ENCODE measurements around the gene CLDN9.
"Not testable (repeated sequence)": the region's sequence is repeated elsewhere in the genome, so short reads cannot be mapped to it uniquely, and the experiment has no call there.

The CLDN9 gene

DNA sequence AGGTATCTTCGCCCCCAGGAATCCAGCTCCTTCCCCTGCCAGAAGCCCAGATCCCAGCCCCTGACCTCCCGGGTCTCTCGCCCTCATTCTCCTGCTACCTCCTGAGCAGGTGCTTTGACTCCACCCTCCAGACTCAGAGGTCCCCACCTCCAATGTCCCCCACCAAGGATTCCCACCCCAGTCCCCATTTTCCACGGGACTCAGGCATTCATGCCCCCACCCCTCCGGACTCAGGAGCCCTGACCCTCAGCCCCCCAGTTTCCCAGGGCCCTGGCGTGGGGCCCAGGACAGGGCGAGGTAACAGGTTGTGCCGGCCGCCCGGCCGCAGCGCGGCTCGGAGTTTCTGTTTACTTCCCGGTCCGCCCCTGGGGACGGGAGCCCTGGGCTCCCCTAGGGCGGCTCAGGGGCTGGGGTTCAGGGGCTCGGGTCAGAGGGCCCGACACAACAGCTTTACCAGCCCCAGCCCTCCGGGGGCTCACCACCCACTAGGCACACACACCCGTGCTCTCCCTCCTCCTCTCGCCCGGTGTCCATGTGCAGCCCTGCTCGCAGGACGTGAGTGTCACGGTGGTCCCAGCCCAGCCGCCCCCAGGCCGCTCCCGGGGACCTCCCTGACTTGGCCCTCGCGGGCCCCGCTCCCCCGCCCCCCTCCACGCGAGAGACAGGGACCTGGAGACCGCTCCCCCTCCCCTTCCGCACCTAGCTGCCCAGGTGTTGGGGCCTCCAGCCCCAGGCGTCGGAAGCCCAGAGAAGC is 23.4 kb downstream of the CLDN9 start:
- DNase-seq, result no peak

DNA sequence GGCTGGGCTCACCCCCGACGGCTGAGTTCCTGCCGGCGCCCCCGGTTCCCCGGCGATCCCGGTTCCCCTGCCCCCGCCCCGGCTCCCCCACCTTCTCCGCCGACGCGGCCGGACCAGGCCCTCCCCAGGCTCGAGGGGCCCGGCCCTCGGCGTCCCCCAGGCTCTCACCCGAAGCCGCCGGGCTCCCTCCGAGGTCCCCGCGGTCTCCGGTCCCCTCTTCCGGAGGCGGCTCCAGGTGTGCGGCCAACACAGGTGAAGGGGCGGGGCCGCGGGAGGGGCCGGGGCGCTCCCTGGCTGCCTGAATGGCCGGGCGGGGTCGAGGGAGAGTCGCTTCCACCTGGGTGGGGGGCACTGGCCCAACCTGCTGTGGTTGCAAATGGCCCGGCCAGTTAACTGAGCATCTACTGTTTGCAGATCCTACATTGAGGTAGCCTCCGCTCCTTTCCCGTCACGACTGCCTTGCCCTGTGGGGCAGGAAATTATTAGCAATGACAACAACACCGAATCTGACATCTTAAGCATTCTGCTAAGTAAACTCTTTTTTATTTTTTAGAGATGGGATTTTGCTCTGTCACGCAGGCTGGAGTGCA is 24.1 kb downstream of the CLDN9 start, which contains the start of gene BICDL2:
Gene BICDL2 (minus strand): TSS at position 219 of the 590 bp plus-strand sequence. CDS start 1,448 bp downstream, outside the sequence.
- no peak for DNase-seq

DNA sequence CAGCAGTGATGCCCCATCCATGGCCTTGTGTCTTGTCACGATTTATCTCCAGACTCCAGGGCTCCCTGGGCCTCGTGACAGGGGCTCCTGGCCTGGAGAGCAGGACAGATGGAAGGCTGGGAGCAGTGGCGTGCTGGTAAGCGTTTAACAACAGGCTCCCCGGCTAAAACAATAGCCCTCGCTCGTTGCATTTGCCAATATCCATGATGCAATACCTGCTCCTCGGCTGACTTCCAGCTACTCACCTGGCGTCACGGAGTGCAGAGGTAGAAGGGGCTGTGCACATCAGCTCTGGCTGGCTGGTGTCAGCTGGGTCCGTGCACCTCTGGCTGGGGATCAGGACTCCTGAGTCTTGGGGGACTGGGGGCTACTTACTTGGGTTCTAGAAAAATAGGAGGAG is 25.5 kb downstream of the CLDN9 start:
- DNase-seq, result no peak

DNA sequence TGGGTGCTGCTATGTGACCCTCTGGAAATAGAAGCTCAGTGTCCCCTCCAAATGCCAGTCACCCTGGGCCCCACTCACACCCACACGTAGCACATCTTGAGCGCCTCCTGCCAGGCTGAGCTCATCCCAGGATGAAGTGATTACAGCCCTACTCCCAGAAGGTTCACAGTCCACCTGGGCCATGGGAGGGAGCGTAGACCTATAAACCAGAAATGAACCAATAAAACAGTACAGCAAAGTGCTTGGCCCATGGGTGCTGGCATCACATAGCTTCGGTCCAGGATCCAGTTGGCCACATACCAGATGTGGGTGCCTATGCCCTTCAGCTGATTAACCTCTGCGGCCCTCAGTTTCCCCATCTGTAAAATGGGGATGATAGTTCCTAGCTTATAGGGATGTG is 26.2 kb downstream of the CLDN9 start:
- no peak for DNase-seq

DNA sequence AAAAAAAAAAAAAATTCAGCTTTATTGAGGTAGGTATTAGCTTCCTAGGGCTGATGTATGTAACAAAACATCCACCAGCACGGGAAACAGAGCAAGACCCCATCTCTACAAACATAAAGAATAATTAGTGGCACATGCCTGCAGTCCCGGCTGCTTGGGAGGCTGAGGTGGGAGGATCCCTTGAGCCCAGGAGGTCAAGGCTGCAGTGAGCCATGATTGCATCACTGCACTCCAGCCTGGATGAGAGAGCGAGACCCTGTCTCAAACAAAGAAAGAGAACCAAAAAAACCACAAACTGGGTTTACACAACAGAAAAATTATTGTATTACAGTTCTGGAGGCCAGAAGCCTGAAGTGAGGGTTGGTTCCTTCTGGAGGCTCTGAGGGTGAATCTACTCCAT is 29.7 kb downstream of the CLDN9 start:
- DNase-seq, result no peak

DNA sequence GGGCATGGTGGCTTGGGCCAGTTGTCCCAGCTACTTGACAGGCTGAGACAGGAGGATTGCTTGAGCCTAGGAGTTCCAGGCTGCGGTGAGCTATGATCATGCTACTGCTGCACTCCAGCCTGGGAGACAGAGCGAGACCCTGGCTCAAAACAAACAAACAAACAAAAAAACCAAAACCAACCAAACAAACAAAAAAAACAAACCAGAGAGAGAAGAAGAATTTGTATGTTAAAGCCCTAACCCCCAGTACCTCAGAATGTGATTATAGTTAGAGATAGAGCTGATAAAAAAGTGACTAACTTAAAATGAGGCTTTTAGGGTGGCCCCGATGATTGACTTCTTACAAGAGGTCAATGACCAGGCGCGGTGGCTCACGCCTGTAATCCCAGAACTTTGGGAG is 32.0 kb downstream of the CLDN9 start:
- DNase-seq, result no peak

DNA sequence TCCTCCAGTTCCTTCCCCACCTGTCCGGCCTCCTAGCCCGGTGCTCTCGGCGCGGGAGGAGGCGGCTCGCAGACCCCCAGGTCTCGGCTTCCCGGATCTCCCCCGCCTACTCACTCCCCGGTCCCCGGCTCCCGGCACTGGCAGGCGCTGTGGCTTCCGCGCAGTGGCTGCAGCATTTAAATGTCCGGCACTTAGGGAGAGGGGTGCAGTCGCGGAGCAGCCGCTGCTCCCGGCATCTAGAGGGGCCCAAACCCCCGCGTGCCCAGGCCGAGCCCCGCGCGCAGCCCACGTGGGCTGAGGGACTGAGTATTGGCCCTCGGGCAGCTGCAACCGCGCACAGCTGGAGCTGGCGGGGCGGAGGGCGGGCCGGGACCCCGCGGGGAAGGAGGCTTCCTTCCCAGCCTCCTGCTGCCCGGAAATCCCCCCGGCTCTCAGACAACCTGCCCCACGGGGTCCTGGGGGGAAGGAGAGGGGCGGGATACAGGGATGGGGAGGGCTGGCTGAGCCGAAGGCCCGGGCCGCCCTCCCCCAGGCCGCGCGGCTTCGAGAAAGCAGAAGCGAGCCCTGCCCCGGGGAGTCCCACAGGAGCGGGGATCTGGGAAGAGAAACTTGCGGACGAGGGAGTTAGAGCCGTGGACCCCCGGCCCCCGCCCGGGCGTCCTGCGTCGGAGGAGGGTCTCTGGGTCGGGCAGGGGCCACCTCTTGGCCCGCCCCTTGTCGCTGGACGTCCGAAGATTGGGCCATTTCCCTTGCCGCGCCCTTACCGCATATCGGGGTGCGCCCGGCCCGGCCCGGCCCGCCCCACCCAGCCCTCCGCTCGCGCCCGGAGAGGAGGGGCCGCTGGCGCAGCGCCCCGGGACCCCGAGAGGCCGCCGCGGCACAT is 33.3 kb downstream of the CLDN9 start, which contains the start of gene MMP25:
Gene MMP25 (plus strand): TSS at position 804 of the 883 bp plus-strand sequence. CDS start 357 bp downstream, outside the sequence.
- no peak for DNase-seq

DNA sequence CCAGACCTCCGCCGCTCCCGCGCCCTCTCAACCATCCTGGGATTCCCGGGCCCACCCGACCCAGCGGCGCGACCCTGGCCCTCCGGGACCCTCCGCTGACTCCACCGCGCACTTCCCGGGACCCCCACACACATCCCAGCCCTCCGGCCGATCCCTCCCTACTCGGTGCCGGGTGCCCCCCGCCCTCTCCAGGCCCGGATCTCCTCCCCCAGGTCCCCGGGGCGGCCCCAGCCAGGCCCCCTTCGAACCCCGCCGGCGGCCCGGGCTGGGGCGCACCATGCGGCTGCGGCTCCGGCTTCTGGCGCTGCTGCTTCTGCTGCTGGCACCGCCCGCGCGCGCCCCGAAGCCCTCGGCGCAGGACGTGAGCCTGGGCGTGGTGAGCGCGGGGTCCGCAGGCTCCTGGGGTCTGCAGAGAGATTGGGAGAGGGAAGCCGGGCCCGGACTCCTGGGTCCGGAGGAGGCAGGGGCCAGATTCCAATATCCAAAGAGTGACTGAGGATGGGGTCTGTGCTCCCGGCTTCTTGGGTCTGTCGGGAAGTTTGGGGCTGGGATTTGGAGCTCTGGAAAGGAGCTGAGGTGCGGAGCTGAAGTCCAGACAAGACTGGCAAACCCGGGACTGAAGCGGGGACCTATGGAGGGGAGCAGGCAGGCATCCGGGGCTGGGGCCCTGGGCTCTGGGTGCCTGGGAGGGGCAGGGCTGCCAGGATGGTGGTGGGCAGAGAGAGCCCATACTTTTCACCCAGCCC is 34.1 kb downstream of the CLDN9 start:
- no peak for DNase-seq

DNA sequence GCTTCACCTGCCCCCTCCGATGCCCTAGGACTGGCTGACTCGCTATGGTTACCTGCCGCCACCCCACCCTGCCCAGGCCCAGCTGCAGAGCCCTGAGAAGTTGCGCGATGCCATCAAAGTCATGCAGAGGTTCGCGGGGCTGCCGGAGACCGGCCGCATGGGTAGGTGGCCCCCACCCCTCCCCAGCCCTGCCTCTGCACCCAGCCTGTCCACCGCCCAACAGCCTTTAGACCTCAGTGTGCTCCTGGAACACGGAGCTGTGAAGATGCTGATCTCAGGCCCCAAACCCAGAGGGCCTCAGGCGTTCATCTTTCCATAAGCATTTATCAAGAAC is 34.6 kb downstream of the CLDN9 start:
- DNase-seq, result no peak

DNA sequence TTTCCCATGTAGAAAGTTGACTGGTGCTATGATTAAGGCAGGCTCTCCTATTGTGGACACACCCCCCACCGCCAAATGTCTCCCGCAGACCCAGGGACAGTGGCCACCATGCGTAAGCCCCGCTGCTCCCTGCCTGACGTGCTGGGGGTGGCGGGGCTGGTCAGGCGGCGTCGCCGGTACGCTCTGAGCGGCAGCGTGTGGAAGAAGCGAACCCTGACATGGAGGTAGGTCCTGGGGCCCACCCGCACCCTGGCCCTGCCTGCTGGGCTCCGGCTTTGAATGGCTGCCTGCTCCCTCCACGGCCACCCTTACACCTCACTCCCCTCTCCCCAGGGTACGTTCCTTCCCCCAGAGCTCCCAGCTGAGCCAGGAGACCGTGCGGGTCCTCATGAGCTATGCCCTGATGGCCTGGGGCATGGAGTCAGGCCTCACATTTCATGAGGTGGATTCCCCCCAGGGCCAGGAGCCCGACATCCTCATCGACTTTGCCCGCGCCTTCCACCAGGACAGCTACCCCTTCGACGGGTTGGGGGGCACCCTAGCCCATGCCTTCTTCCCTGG is 37.3 kb downstream of the CLDN9 start:
- DNase-seq, result no peak

DNA sequence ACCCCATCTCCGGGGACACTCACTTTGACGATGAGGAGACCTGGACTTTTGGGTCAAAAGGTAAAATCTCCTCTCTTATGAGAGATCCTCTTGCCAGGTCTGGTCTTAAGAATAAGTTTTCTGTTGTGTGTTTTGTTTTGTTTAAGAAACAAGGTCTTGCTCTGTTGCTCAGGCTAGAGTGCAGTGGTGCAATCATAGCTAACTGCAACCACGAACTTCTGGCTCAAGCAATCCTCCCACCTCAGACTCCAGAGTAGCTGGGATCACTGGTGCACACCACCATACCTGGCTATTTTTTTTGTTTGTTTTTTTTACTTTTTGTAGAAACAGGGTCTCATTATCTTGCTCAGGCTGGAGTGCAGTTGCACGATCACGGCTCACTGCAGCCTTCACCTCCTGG is 37.8 kb downstream of the CLDN9 start:
- DNase-seq, result no peak

DNA sequence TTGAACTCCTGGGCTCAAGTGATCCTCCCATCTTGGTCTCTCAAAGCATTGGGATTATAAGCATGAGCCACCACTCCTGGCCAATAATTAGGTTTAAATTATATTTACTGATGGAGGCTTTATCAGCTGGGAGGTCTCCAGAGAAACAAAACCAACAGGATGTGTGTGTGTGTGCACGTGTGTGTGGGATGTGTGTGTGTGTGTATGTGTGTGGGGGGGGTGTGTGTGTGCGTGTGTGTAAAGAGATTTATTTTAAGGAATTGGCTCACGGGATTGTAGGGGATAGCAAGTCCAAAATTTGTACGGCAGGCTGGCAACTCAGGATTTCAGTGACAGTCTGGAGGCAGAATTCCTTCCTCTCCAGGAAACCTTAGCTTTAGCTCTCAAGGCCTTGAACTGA is 38.3 kb downstream of the CLDN9 start:
- no peak for DNase-seq

DNA sequence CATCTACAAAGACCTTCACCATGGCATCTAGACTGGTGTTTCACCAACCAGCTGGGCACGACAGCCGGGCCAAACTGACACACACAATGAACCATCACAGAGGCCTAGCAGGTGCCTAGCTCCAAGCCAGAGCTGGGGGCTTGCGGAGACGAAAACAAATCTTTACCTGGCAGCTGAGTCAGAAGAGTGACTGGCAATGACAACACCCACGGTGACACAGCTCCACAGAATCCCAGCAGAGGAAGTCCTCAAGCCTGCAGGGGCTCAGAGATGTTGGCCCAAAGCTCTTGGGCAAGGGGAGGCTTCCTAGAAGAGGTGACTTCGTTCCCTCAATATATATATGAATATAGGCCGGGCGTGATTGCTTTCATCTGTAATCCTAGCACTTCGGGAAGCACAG is 38.8 kb downstream of the CLDN9 start:
- no peak for DNase-seq

DNA sequence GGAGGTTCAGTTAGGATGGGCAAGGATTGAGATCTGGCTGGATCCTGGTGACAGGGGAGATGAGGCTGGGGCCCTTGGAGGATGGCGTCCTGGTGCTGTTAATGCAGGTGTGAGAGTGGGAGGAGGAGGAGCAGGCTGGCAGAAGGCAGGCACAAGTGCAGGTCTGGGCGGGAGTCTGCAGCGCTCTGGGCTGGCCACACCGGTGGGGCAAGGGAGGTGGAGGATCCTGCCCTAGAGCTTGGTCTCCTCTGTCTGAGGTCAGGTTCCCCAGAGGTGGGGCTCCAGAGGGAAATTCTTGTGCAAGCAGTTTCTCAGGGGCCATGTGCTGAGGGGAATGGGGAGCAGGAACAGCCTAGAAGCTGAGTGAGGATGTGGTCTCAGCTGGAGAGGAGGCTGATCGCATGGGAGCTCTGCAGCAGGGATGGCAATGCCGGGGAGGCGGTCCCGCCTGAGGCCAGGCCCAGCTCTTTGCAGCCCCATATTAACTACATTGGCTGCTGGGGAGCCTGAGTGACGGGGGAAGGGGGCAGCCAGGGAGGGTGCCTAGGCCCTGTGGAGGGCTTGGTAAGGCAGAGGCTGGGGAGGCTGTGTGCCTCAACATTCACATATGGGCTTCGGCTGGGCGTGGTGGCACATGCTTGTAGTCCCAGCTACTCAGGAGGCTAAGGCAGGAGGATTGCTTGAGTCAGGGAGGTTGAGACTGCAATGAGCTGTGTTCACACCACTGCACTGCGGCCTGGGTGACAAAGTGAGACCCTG is 40.0 kb downstream of the CLDN9 start:
- not testable (repeated sequence) for DNase-seq

DNA sequence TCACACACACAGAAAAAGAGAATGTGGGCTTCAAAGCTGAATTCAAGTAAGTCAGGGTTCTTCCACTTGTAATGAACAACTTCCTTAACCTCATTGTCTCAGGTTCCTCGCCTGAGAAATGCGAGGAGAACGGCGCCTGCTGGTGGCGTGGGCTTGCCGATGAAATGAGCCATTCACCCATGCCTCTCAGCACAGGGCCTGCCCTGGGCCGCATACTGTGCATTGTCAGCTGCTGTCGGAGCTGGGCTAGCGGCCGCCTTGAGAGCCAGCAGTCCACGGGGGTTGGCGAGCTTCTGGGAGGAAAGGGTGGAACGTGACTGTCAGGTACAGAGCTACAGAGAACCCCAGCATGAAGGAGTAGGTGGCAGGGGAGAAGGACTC is 40.6 kb downstream of the CLDN9 start:
- DNase-seq, result not testable (repeated sequence)

DNA sequence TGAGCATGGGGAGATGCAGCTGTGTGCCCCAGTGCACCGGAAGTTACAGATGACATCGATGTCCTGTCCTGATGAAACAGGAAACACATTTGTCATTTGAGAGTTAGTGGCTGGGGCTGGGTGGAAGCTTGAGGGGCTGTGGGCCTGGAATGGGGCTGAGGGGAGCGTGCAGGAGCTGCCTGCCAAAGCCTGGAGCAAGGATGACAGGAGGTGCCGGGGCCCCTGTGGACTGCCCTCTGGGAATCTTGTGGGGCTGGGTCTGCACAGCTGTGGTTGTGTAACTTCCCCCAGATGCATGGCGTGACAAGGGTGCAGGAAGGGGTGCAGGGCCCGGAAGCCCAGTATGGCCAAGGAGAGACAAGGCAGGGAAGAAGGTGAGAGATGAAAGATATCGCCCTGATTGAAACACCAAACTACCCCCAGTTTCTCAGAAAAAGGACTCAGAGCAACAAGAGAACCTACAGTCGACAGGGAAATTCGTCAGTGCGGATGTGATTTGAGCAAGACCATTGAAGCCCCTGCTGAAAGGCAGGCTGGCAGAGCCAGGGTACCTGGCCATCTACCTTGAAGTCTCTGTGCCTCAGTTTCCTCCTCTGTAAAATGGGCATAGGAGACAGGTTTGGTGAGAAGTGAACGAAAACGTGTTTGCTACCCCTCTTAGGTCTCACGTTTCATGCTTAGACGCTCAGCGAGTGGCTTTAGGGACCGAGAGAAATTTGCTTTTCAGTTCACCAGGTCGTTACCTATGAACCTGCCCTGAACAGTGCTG is 42.4 kb downstream of the CLDN9 start:
- no peak for DNase-seq

DNA sequence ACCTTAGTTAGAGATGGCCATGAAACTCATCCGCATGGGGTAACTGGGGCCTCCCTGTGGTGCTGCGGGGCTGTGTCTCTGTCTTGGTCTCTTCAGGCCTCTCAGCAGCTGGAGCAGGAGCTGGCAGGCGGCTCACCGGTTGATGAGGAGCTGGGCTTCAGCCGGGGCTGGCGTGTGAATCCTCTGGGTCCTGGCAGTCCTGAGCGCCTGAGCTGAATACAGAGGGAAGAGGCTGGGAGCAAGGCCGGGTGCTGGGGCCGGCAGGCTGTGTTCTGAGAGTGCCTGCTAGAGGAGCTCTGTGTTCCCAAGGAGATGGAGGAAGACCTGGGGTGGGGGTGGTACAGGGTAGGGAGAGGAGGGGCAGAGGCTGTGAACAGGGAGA is 43.0 kb downstream of the CLDN9 start:
- not testable (repeated sequence) for DNase-seq

DNA sequence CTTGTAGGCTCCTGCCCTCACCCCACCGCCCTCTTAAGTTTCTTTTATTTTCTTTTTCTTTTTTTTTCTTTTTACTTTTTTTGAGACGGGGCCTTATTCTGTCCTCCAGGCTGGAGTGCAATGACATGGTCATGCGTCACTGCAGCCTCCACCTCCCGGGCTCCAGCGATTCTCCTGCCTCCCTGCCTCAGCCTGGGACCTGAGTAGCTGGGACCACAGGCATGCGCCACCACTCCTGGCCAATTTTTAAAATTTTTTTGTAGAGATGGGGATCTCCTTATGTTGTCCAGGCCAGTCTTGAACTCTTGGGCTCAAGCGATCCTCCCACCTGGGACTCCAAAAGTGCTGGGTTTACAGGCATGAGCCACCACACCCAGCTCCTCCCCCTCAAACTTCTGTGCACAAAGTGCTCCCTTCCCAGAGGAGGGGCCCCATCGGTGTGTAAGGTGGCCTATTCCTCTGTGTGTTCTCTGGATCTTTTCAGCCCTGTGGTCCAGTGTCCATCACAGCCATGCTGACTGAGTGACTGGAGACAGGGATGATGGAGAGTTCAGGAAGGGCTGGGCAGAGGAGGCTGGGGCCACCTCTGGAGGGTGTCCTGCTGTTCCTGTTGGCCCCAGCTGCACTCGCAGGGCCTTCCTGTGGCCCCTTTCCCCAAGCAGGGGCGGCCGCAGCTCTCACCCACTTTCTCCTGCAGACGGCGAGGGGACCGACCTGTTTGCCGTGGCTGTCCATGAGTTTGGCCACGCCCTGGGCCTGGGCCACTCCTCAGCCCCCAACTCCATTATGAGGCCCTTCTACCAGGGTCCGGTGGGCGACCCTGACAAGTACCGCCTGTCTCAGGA is 43.8 kb downstream of the CLDN9 start:
- DNase-seq, result no peak

DNA sequence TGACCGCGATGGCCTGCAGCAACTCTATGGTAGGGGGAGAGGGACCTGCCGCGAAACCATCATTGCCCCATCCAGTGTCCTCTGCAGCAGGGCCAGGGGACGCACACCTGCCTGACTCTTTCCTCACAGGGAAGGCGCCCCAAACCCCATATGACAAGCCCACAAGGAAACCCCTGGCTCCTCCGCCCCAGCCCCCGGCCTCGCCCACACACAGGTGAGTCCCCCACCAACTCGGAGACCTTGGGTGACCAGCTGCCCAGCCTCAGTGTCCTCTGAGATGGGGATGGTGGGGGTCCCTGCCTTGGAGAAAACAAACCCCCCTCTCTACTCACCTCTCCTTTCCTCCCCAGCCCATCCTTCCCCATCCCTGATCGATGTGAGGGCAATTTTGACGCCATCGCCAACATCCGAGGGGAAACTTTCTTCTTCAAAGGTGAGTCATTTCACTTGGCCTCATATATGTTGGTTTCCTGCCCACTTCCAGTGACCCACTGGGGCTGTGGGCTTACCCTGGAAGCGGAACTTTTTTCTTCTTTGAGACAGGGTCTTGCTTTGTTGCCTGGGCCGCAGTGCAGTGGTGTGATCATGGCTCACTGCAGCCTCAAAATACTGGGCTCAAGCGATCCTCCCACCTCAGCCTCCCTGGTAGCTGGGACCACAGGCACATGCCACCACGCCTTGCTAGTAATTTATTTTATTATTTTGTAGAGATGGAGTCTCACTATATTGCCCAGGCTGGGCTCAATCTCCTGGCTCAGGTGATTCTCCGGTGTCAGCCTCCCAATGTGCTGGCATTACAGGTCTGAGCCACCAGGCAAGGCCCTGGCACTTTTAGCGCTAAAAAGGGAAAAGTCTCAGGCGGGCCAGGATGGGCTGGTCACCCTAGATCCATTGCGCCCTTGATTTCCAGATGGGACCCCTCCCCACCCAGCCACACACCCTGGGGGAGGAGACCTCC is 44.7 kb downstream of the CLDN9 start:
- no peak for DNase-seq
